Right renal pelvis (tissue), 4 donors: ENCODE measurements around the gene SH2B2. TPM values are rescaled to one million over a fixed set of nuclear protein-coding genes. Genes with fewer than 3 reads are reported as not detected.
A peak's percentile ranks its signal among the peaks of the same experiment; 100 is the strongest.
"Not testable (repeated sequence)": the region's sequence is repeated elsewhere in the genome, so short reads cannot be mapped to it uniquely, and the experiment has no call there.

Experiments
- DNase-seq, 4 donors: peaks; one replicate each; pipeline ENCODE4 v3.0.0-alpha.2; 2013; ENCODE audit warnings: low read depth in 4 of 4, low spot score in 3 of 4, missing footprints in 1 of 4
- polyA plus RNA-seq, 4 donors: library from polyadenylated mRNA; unstranded; fragments of 120-200 nt; gene quantifications; one replicate each; pipeline ENCODE4 v1.2.1, GENCODE V29; 2013; ENCODE audit not compliant: insufficient read length in 4 of 4

Gene SH2B2
- polyA plus RNA-seq, 4 donors: 2.6 to 5.8 (median 4.1) TPM

- DNase-seq: not testable (repeated sequence)
Measured at GRCh38 chr7:102327183-102327582, 40.5 kb downstream of the SH2B2 start.

- not testable (repeated sequence) for DNase-seq
Measured at GRCh38 chr7:102328863-102329262, 42.2 kb downstream of the SH2B2 start.

GRCh38 chr7:102329366-102329765 is 42.7 kb downstream of the SH2B2 start:
- DNase-seq: not testable (repeated sequence)

- not testable (repeated sequence) for DNase-seq
Measured at GRCh38 chr7:102330666-102331460, 44.2 kb downstream of the SH2B2 start.

- DNase-seq: not testable (repeated sequence)
Measured at GRCh38 chr7:102335574-102335973, 48.9 kb downstream of the SH2B2 start.

- DNase-seq: not testable (repeated sequence)
Measured at GRCh38 chr7:102337002-102337401, 50.3 kb downstream of the SH2B2 start.

- DNase-seq: not testable (repeated sequence)
Measured at GRCh38 chr7:102337420-102337819, 50.8 kb downstream of the SH2B2 start.

- not testable (repeated sequence) for DNase-seq
Measured at GRCh38 chr7:102340599-102341368, 54.1 kb downstream of the SH2B2 start.

GRCh38 chr7:102346983-102347382 is 60.3 kb downstream of the SH2B2 start:
- not testable (repeated sequence) for DNase-seq

- not testable (repeated sequence) for DNase-seq
Measured at GRCh38 chr7:102356344-102356743, 69.7 kb downstream of the SH2B2 start, which contains the start of gene SPDYE6. TSS of gene SPDYE6 (minus strand) at chr7:102356444. CDS start at chr7:102356023, 421 bp downstream.

GRCh38 chr7:102363549-102364393 is 77.1 kb downstream of the SH2B2 start:
- DNase-seq: peak; percentile 79 to 96 (median 92)

GRCh38 chr7:102364394-102364886 is 77.8 kb downstream of the SH2B2 start:
- DNase-seq: not testable (repeated sequence)

- DNase-seq: not testable (repeated sequence)
Measured at GRCh38 chr7:102365390-102365789, 78.7 kb downstream of the SH2B2 start.

GRCh38 chr7:102370038-102370437 is 83.4 kb downstream of the SH2B2 start:
- not testable (repeated sequence) for DNase-seq

Other genes with a start within 250 kb of the SH2B2 start
- 1 to 10 TPM in 3 of 4 donors, not detected in 1; 1.2 to 2.4 (median 1.4) TPM for gene SPDYE6, start 69.6 kb downstream of the SH2B2 start, polyA plus RNA-seq
- 10 to 100 TPM; 33.3 to 38.4 (median 35.2) TPM for gene PRKRIP1, start 109.5 kb downstream of the SH2B2 start, polyA plus RNA-seq
- gene ORAI2, start 146.7 kb downstream of the SH2B2 start, polyA plus RNA-seq: 10 to 100 TPM; 19.6 to 29.8 (median 21.4) TPM
- gene ALKBH4, start 178.0 kb downstream of the SH2B2 start, polyA plus RNA-seq: 10 to 100 TPM; 10.6 to 16.8 (median 11.5) TPM
- 10 to 100 TPM; 17.9 to 23.8 (median 20.8) TPM for gene LRWD1, start 178.1 kb downstream of the SH2B2 start, polyA plus RNA-seq
- gene POLR2J, start 192.1 kb downstream of the SH2B2 start, polyA plus RNA-seq: 10 to 100 TPM; 29.4 to 43.7 (median 31.6) TPM
- 10 to 100 TPM in 2 of 4 donors, 1 to 10 TPM in 2; 7.5 to 22.2 (median 10.1) TPM for gene RASA4B, start 230.9 kb downstream of the SH2B2 start, polyA plus RNA-seq